ENCODE measurements around the gene COX7A2.

COX7A2 gene

GRCh38 chr6:75196081-75196687 lies 47.4 kb downstream of the COX7A2 start:
- DNase-seq, result no peak

- DNase-seq, result no peak
These were observed 55.2 kb downstream of the COX7A2 start for GRCh38 chr6:75188221-75188925.

Data from stimulated activated naive CD4-positive, alpha-beta T cell (primary cell).